SK-N-SH treated with all-trans-retinoic acid at 6 μM for 48 hours (cell line): ENCODE measurements around the gene SYNE1.
"Not testable (repeated sequence)": the region's sequence is repeated elsewhere in the genome, so short reads cannot be mapped to it uniquely, and the experiment has no call there.

Experiments used
- ATAC-seq: fragments of 200-7000 bp; cut with Tn5 transposase; 3 replicates; pipeline ENCODE4 v1.9.1; 2020; ENCODE audit warnings: mild to moderate bottlenecking, moderate library complexity
- ARNTL ChIP-seq: fragments of 450-650 bp; formaldehyde crosslinking; IDR thresholded peaks from 2 replicates; pipeline ENCODE4 v1.5.0; 2020; ENCODE audit warnings: low read depth, mild to moderate bottlenecking, moderate library complexity, borderline replicate concordance
- CSDC2 ChIP-seq: fragments of 250-450 bp; sonication (Bioruptor Pico); IDR thresholded peaks from 2 replicates; pipeline ENCODE4 v1.5.0; 2020; ENCODE audit warnings: mild to moderate bottlenecking, moderate library complexity
- ESRRG ChIP-seq: fragments of 250-450 bp; sonication (Bioruptor Pico); IDR thresholded peaks from 2 replicates; pipeline ENCODE4 v1.6.1; 2021; ENCODE audit warnings: mild to moderate bottlenecking
- GLIS3 ChIP-seq: fragments of 250-450 bp; sonication (Bioruptor Pico); IDR thresholded peaks from 2 replicates; pipeline ENCODE4 v1.5.0; 2020; ENCODE audit warnings: mild to moderate bottlenecking, moderate library complexity
- ISL1 ChIP-seq: fragments of 250-450 bp; sonication (Bioruptor Pico); IDR thresholded peaks from 2 replicates; pipeline ENCODE4 v2.1.2; 2022; ENCODE audit warnings: mild to moderate bottlenecking, moderate library complexity
- OSR1 ChIP-seq: fragments of 250-450 bp; sonication (Bioruptor Pico); IDR thresholded peaks from 2 replicates; pipeline ENCODE4 v1.8.0; 2022; ENCODE audit warnings: moderate library complexity, mild to moderate bottlenecking, inconsistent platforms
- POU6F1 ChIP-seq: fragments of 250-450 bp; sonication (Bioruptor Pico); IDR thresholded peaks from 2 replicates; pipeline ENCODE4 v1.8.0; 2021; ENCODE audit warnings: low read depth, mild to moderate bottlenecking, moderate library complexity, borderline replicate concordance
- PPARA ChIP-seq: fragments of 250-450 bp; sonication (Bioruptor Pico); IDR thresholded peaks from 2 replicates; pipeline ENCODE4 v1.5.0; 2020; ENCODE audit warnings: mild to moderate bottlenecking, borderline replicate concordance
- RARB ChIP-seq: fragments of 250-450 bp; sonication (Bioruptor Pico); IDR thresholded peaks from 2 replicates; pipeline ENCODE4 v1.8.0; 2021; ENCODE audit warnings: mild to moderate bottlenecking, moderate library complexity
- TCF4 ChIP-seq: fragments of 250-450 bp; sonication (Bioruptor Pico); IDR thresholded peaks from 2 replicates; pipeline ENCODE4 v1.8.0; 2021; ENCODE audit warnings: mild to moderate bottlenecking, moderate library complexity, borderline replicate concordance
- TOX ChIP-seq: fragments of 250-450 bp; sonication (Bioruptor Pico); IDR thresholded peaks from 2 replicates; pipeline ENCODE4 v1.8.0; 2021; ENCODE audit warnings: mild to moderate bottlenecking, moderate library complexity, borderline replicate concordance
- TSHZ2 ChIP-seq: fragments of 250-450 bp; sonication (Bioruptor Pico); IDR thresholded peaks from 2 replicates; pipeline ENCODE4 v1.5.0; 2020; ENCODE audit warnings: mild to moderate bottlenecking, moderate library complexity
- ZC3H10 ChIP-seq: fragments of 250-450 bp; sonication (Bioruptor Pico); IDR thresholded peaks from 2 replicates; pipeline ENCODE4 v1.5.1; 2021; ENCODE audit warnings: mild to moderate bottlenecking, moderate library complexity
- ZFP3 ChIP-seq: fragments of 250-450 bp; sonication (Bioruptor Pico); IDR thresholded peaks from 2 replicates; pipeline ENCODE4 v1.5.0; 2020; ENCODE audit warnings: mild to moderate bottlenecking, moderate library complexity
- ZFP30 ChIP-seq: fragments of 450-650 bp; formaldehyde crosslinking; IDR thresholded peaks from 2 replicates; pipeline ENCODE4 v1.5.0; 2022; ENCODE audit warnings: mild to moderate bottlenecking, moderate library complexity
- ZNF565 ChIP-seq: fragments of 450-650 bp; formaldehyde crosslinking; conservative IDR thresholded peaks from 2 replicates; pipeline ENCODE4 v1.5.0; 2020; ENCODE audit warnings: low read depth, mild to moderate bottlenecking, moderate library complexity
- ZNF70 ChIP-seq: fragments of 450-650 bp; formaldehyde crosslinking; IDR thresholded peaks from 2 replicates; pipeline ENCODE4 v1.5.0; 2020; ENCODE audit warnings: mild to moderate bottlenecking, moderate library complexity
- ZNF8 ChIP-seq: fragments of 450-650 bp; formaldehyde crosslinking; IDR thresholded peaks from 2 replicates; pipeline ENCODE4 v1.5.0; 2020; ENCODE audit warnings: mild to moderate bottlenecking, moderate library complexity
- TF ChIP-seq, protein P1 (sequence below): fragments of 250-450 bp; sonication (Bioruptor Pico); IDR thresholded peaks from 2 replicates; pipeline ENCODE4 v1.5.1; 2020; ENCODE audit warnings: low read depth, mild to moderate bottlenecking, moderate library complexity
- TF ChIP-seq, protein P2 (sequence below): fragments of 250-450 bp; sonication (Bioruptor Pico); IDR thresholded peaks from 2 replicates; pipeline ENCODE4 v1.5.1; 2021; ENCODE audit warnings: mild to moderate bottlenecking, moderate library complexity
- TF ChIP-seq, protein P3 (sequence below): fragments of 250-450 bp; sonication (Bioruptor Pico); IDR thresholded peaks from 2 replicates; pipeline ENCODE4 v1.8.0; 2020; ENCODE audit warnings: mild to moderate bottlenecking, moderate library complexity, borderline replicate concordance

Gene SYNE1

DNA sequence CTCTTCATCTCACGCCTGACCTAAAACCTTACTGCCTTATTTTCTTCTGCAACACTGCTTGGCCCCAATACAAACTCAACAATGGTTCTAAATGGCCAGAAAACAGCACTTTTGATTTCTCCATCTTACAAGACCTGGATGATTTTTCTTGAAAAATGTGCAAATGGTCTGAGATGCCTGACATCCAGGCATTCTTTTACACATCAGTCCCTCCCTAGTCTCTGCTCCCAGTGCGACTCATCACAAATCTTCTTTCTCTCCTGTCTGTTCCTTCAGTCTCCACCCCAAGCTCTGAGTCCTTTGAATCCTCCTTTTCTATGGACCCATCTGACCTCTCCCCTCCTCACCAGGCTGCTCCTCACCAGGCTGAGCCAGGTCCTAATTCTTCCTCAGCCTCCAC is 145.7 kb downstream of the SYNE1 start:
- not testable (repeated sequence) for ATAC-seq

DNA sequence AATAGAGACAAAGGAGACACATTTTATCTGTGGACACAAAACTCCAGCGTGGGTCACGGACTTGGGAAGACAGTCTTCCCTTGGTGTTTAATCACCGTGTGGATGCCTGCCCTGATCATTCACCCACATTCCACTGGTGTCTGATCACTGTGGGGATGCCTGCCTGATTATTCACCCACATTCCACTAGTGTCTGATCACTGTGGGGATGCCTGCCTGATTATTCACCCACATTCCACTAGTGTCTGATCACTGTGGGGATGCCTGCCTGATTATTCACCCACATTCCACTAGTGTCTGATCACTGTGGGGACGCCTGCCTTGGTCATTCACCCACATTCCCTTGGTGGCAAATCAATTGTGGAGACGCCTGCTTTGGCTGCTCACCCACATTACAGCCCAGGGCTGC is 146.2 kb downstream of the SYNE1 start:
- peak; percentile 83 for ATAC-seq

GRCh38 chr6:152484806-152485205 is 152.4 kb downstream of the SYNE1 start:
- ATAC-seq, result no peak
- TF ChIP-seq ARNTL, result no peak
- no peak for TF ChIP-seq POU6F1
- no peak for TF ChIP-seq TOX (CRISPR knock-in tag)
- no peak for TF ChIP-seq CSDC2 (CRISPR knock-in tag)
- no peak for TF ChIP-seq PPARA (CRISPR knock-in tag)
- no peak for TF ChIP-seq ZNF565 (CRISPR knock-in tag)
- TF ChIP-seq ZC3H10 (CRISPR knock-in tag), result no peak
- TF ChIP-seq OSR1 (CRISPR knock-in tag), result no peak
- no peak for TF ChIP-seq RARB (CRISPR knock-in tag)
- TF ChIP-seq, all 23 proteins: peak for 0

DNA sequence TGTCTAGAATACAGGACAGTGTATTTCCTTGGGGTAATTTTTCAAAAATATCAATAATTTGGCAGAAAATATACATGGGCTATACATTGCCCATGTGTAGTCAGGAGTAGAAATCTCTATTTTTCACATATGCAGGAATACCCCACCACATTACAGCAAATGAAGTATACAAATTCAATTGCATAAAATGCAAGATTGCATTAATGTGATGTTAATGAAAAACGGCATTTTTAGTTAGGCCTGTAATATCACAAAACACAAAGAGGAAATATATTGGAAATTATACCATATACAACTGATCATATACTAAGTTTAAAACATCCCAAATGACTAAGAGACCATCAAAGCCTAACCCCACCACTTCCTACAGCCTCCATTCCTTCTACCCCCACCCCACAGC is 154.9 kb downstream of the SYNE1 start:
- ATAC-seq, result no peak
- TF ChIP-seq, protein P1, sequence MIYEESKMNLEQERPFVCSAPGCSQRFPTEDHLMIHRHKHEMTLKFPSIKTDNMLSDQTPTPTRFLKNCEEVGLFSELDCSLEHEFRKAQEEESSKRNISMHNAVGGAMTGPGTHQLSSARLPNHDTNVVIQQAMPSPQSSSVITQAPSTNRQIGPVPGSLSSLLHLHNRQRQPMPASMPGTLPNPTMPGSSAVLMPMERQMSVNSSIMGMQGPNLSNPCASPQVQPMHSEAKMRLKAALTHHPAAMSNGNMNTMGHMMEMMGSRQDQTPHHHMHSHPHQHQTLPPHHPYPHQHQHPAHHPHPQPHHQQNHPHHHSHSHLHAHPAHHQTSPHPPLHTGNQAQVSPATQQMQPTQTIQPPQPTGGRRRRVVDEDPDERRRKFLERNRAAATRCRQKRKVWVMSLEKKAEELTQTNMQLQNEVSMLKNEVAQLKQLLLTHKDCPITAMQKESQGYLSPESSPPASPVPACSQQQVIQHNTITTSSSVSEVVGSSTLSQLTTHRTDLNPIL (CRISPR knock-in tag), result no peak
- TF ChIP-seq ISL1, result no peak
- no peak for TF ChIP-seq ZFP3 (CRISPR knock-in tag)
- no peak for TF ChIP-seq ESRRG
- TF ChIP-seq CSDC2 (CRISPR knock-in tag), result no peak
- TF ChIP-seq POU6F1, result no peak
- TF ChIP-seq TCF4, result no peak
- no peak for TF ChIP-seq ARNTL
- TF ChIP-seq GLIS3 (CRISPR knock-in tag), result no peak
- no peak for TF ChIP-seq TSHZ2 (CRISPR knock-in tag)
- no peak for TF ChIP-seq ZFP30 (CRISPR knock-in tag)
- no peak for TF ChIP-seq ZNF565 (CRISPR knock-in tag)
- TF ChIP-seq ZNF70 (CRISPR knock-in tag), result no peak

GRCh38 chr6:152478377-152479010 is 158.7 kb downstream of the SYNE1 start:
- no peak for ATAC-seq
- TF ChIP-seq ZNF8 (CRISPR knock-in tag) (no peak), CSDC2 (CRISPR knock-in tag) (no peak), TCF4 (no peak), TSHZ2 (CRISPR knock-in tag) (no peak)
- TF ChIP-seq, protein P2, sequence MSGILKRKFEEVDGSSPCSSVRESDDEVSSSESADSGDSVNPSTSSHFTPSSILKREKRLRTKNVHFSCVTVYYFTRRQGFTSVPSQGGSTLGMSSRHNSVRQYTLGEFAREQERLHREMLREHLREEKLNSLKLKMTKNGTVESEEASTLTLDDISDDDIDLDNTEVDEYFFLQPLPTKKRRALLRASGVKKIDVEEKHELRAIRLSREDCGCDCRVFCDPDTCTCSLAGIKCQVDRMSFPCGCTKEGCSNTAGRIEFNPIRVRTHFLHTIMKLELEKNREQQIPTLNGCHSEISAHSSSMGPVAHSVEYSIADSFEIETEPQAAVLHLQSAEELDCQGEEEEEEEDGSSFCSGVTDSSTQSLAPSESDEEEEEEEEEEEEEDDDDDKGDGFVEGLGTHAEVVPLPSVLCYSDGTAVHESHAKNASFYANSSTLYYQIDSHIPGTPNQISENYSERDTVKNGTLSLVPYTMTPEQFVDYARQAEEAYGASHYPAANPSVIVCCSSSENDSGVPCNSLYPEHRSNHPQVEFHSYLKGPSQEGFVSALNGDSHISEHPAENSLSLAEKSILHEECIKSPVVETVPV (CRISPR knock-in tag), result no peak
- TF ChIP-seq, protein P3, sequence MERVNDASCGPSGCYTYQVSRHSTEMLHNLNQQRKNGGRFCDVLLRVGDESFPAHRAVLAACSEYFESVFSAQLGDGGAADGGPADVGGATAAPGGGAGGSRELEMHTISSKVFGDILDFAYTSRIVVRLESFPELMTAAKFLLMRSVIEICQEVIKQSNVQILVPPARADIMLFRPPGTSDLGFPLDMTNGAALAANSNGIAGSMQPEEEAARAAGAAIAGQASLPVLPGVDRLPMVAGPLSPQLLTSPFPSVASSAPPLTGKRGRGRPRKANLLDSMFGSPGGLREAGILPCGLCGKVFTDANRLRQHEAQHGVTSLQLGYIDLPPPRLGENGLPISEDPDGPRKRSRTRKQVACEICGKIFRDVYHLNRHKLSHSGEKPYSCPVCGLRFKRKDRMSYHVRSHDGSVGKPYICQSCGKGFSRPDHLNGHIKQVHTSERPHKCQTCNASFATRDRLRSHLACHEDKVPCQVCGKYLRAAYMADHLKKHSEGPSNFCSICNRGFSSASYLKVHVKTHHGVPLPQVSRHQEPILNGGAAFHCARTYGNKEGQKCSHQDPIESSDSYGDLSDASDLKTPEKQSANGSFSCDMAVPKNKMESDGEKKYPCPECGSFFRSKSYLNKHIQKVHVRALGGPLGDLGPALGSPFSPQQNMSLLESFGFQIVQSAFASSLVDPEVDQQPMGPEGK (CRISPR knock-in tag), result no peak
